GM12878 (cell line): ENCODE results near the gene SUPT4H1.

Experiments
- RAD21 ChIP-seq: IDR thresholded peaks from 2 replicates; pipeline ENCODE4 v1.6.1; 2011; ENCODE audit warnings: mild to moderate bottlenecking, low read depth, low read length, moderate library complexity; ENCODE audit not compliant: insufficient read depth
- RFX5 ChIP-seq: IDR thresholded peaks from 2 replicates; pipeline ENCODE4 v1.6.1; 2011; ENCODE audit warnings: low read depth, low read length, improper control_type of control experiment

DNA sequence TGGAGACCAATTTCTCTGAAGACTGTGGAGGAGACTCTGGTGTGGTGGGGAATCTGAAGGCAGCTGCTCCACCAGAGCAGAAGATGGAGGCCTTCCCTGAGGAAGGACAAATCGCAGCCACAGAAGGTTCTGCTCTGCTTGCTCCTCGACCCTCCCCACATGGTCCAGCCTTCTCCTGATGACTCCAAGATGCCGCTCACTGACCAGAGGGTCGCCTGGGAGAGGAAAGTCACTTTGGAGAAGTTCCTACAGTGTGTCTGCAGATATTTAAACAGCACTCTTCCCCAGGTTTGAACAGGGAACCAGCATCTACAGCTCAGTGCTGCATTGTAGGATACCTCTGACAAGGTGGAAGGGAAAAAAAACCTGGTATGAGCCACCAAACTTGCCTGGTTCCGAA, 21.0 kb upstream of the SUPT4H1 start:
- TF ChIP-seq RAD21 = no peak
- no peak for TF ChIP-seq RFX5
